ENCODE results near the gene MPZL1.

DNA sequence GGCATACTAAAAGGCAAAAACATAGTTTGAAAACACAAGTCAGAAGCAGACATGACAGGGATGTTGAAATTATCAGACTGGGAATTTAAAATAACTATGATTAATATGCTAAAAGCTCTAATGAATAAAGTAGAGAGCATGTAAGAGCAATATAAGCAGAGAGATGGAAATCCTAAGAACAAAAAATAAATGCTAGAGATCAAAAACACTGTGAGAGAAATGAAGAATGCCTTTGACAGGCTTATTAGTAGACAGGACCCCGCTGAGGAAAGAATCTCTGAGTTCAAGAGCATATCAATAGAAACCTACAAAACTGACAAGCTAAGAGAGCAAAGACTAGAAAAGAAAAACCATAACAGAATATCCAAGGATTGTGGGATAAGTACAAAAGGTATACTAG, 93.9 kb downstream of the MPZL1 start:
- TF ChIP-seq GRHL2 (CRISPR knock-in tag; IDR thresholded peaks at IDR 0.05; ENCODE audit: insufficient replicate concordance, severe bottlenecking) (no peak), NR2C2 (CRISPR knock-in tag; IDR thresholded peaks at IDR 0.05) (no peak)
- TF ChIP-seq, protein P1, sequence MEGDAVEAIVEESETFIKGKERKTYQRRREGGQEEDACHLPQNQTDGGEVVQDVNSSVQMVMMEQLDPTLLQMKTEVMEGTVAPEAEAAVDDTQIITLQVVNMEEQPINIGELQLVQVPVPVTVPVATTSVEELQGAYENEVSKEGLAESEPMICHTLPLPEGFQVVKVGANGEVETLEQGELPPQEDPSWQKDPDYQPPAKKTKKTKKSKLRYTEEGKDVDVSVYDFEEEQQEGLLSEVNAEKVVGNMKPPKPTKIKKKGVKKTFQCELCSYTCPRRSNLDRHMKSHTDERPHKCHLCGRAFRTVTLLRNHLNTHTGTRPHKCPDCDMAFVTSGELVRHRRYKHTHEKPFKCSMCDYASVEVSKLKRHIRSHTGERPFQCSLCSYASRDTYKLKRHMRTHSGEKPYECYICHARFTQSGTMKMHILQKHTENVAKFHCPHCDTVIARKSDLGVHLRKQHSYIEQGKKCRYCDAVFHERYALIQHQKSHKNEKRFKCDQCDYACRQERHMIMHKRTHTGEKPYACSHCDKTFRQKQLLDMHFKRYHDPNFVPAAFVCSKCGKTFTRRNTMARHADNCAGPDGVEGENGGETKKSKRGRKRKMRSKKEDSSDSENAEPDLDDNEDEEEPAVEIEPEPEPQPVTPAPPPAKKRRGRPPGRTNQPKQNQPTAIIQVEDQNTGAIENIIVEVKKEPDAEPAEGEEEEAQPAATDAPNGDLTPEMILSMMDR (IDR thresholded peaks at IDR 0.05): no peak

Data from WTC11 (cell line).